NB4 (cell line): ENCODE measurements around the gene BICDL2.

ENCODE experiments used
- DNase-seq: peaks from one replicate; pipeline ENCODE4 v3.0.0; 2010; ENCODE audit warnings: low read depth
- H3K4me3 ChIP-seq: one replicate; pipeline ENCODE4 v1.5.1; 2011; ENCODE audit warnings: mild to moderate bottlenecking, low read depth, low read length, moderate library complexity
- MYC ChIP-seq: IDR thresholded peaks from 2 replicates; pipeline ENCODE4 v1.6.1; 2011; ENCODE audit warnings: low read depth, low read length
- POLR2A ChIP-seq: IDR thresholded peaks from 2 replicates; pipeline ENCODE4 v1.6.1; 2011; ENCODE audit warnings: mild to moderate bottlenecking; ENCODE audit not compliant: insufficient read length; ENCODE audit errors: extremely low read depth
- TF ChIP-seq, protein P1 (sequence below): IDR thresholded peaks from one replicate; pipeline ENCODE4 v1.5.1; 2012; ENCODE audit warnings: low read depth, low read length
- TF ChIP-seq, protein P2 (sequence below): IDR thresholded peaks from 2 replicates; pipeline ENCODE4 v1.6.1; 2011; ENCODE audit warnings: low read depth, low read length

Gene BICDL2

DNA sequence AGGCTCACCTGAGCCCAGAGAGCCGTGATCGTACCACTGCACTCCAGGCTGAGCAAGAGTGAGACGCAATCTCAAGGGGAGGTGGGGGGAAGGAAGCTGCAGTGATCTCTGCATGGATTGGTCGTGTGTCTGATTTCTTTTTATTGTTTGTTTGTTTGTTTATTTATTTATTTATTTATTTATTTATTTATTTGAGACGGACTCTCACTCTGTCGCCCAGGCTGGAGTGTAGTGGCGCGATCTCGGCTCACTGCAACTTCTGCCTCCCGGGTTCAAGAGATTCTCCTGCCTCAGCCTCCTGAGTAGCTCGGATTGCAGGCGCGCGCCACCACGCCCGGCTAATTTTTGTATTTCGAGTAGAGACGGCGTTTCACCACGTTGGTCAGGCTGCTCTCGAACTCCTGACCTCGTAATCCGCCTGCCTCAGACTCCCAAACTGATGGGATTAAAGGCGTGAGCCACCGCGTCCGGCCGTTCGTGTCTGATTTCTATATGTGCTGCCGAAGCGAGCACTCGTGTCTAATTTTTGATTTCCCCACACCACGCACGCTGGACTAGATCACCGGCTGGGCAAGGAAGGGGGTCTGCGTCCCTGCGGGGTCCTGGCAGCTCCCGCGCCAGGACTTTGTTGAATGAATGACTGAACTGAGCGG lies 17.0 kb downstream of the BICDL2 start:
- no peak for DNase-seq
- TF ChIP-seq, protein P1, sequence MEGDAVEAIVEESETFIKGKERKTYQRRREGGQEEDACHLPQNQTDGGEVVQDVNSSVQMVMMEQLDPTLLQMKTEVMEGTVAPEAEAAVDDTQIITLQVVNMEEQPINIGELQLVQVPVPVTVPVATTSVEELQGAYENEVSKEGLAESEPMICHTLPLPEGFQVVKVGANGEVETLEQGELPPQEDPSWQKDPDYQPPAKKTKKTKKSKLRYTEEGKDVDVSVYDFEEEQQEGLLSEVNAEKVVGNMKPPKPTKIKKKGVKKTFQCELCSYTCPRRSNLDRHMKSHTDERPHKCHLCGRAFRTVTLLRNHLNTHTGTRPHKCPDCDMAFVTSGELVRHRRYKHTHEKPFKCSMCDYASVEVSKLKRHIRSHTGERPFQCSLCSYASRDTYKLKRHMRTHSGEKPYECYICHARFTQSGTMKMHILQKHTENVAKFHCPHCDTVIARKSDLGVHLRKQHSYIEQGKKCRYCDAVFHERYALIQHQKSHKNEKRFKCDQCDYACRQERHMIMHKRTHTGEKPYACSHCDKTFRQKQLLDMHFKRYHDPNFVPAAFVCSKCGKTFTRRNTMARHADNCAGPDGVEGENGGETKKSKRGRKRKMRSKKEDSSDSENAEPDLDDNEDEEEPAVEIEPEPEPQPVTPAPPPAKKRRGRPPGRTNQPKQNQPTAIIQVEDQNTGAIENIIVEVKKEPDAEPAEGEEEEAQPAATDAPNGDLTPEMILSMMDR = no peak
- TF ChIP-seq MYC (no peak), POLR2A (no peak)
- TF ChIP-seq, protein P2, sequence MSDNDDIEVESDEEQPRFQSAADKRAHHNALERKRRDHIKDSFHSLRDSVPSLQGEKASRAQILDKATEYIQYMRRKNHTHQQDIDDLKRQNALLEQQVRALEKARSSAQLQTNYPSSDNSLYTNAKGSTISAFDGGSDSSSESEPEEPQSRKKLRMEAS = no peak
- peak overlapping the region; percentile 40 for H3K4me3 ChIP-seq

DNA sequence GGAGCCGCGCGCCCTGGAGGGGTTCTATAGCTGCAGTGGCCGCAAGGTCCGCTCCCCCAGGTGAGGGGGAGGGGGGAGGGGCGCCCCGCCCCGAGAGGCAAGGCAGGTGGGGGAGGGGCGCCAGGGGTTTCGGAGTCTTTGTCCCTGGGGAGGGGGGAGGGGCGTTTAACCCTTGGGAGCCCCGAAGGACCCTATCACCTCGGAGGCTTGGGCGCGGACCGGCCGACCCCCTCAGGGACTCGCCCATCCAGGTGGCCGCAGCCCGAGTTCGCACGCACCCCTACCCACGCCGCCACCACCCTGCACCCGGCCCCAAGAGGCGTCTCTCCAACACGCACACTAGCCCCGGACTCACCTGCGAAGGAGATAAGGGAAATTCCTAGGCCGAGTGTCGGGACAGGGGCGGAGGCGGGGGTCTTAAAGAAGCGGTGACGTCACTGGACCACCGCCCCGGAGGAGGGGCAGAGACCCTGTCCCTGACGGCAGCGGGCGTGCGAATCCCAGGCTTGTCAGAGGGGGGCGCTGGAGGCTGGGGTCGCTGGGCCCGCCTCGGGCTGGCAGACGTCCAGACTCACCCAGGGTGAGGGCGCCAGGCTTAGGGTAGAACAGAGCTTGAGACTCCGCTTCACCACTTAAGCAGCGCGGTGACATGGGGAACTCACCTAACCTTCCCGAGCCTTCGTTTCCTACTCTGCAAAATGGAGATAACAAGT lies 18.8 kb downstream of the BICDL2 start, which contains the start of gene CLDN6:
CLDN6 (minus strand) TSS at position 390 of the 713 bp plus-strand sequence. CDS start 2,162 bp downstream, outside the sequence.
- TF ChIP-seq, protein P2 = no peak
- TF ChIP-seq, protein P1 = no peak
- TF ChIP-seq MYC (no peak), POLR2A (no peak)
- no peak for DNase-seq
- no peak within 1 kb of the TSS for H3K4me3 ChIP-seq

DNA sequence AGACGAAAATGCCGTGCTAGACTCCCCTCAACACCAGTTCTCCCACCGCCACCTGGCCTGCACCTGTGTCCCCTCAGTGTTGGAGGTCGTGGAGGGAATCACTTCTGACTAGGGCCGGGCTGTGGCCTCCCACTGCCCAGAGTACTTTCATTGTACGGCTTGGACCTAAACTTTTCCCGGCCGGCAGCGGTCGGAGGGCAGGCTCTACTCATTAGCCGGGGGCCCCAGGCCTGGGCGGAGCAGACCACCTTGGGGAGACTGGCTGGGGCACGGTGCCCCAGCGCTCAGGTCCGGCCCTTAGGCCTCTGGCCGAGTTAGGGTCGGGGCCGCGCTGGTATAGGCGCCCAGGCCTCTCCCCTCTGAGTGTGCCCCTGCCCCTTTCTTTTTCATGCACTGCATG lies 19.4 kb downstream of the BICDL2 start:
- no peak for DNase-seq
- TF ChIP-seq MYC = no peak
- TF ChIP-seq, protein P1 = no peak
- TF ChIP-seq, protein P2 = no peak
- no peak overlapping the region for H3K4me3 ChIP-seq

DNA sequence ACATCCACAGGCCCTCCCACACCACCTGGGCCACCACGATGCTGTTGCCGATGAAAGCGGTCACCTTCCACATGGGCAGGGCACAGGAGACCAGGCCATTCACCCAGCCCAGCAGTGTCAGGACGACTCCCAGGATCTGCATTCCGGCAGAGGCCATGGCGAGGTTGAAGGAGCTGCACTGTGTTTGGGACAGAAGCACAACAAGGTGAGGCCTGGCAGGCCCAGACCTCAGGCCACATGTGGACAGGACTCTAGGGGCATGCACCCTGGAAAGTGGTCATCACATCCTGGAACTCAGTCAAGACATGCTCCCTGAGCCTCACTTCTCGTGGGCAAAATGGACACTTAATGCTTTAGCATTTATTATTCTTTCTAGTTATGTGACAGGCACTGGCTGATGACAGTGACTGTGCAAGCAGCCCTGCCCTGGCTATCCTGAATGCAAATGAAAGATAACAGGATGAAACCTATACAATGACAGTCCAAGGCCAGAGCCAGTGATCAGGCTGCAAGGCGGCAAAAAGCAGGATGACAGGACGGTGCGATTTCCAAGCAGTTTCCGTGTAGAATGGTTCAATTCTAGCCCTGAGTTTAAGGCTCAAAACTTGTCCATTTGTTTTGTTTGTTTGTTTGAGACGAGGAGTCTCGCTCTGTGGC lies 20.8 kb downstream of the BICDL2 start:
- H3K4me3 ChIP-seq = no peak overlapping the region

DNA sequence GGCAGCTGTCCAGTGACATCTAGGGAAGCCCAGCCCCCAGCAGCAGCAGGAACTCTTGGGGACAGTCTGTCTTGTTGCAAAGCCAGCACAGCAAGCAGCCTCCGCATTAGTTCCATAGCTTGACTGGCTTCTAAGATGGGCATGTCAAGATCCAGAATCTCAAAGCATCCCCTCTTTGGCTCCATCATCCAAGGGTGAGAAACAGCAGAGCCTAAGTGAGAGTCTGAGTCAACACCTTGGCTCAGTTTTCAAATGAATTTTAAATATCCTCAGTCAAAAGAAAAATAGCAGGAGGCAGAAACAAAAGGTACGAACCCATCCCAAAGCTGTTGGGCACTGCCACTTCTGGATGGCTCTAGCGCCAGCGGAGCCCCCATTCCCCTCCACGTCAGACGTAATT lies 21.8 kb downstream of the BICDL2 start:
- TF ChIP-seq POLR2A (no peak), MYC (no peak)
- TF ChIP-seq, protein P1 = no peak
- TF ChIP-seq, protein P2 = no peak

More for the DNA sequence above, 20.8 kb downstream of the BICDL2 start:
- TF ChIP-seq, protein P2 = no peak
- TF ChIP-seq POLR2A (no peak), MYC (no peak)
- TF ChIP-seq, protein P1 = no peak
- DNase-seq = no peak

More for the DNA sequence above, 21.8 kb downstream of the BICDL2 start:
- no peak overlapping the region for H3K4me3 ChIP-seq
- no peak for DNase-seq
